HS-5 (cell line): ENCODE measurements around the gene HOXC11.
A peak's percentile ranks its signal among the peaks of the same experiment; 100 is the strongest.

Experiments used
- DNase-seq: peaks from one replicate; pipeline ENCODE4 v3.0.0-alpha.2; 2012; ENCODE audit warnings: low read depth

Gene HOXC11

DNA sequence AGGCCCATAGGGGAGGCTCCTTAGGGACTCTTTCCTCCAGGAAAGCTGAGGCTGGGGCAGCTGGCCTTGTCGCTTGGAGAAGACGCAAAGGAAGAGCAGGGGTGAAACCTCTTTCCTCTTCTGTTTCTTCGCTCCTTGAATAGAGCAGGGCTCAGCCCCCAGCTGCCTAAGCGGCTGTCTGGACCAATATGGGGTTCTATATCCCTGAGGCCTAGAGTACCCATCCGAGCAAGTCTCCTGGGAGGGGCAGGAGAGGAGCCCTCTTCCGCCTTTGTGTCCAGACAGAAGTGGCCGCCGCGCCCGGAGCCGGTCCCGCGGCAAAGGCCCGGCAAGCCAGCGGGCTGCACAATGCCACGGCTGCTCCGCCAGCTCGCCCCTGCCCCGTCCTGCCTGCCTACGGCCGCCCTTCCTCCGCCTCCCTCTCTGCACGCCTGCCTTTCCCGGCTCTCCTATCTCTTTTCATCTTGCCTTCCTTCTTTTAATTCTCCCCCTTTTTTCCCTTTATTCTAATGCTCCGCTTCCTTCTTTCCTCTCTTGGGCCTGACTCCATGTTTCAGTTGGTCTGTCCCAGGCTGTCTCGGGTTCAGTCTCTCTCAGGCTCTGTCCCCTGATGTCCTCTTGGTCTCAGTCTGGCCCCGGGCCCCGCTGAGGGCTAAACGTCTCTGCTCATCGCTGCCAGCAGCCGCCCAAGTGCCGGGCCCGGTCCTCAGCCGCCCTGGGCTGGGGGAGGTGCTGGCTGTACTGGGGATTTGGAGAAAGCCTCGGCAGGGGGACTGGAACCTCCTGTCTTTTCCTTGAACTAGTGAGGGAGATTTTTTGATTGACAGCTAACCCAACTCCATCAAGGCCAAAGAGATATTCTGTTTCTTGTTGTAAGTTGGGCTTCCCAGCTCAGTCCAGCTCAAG, 24.5 kb downstream of the HOXC11 start:
- DNase-seq: no peak

DNA sequence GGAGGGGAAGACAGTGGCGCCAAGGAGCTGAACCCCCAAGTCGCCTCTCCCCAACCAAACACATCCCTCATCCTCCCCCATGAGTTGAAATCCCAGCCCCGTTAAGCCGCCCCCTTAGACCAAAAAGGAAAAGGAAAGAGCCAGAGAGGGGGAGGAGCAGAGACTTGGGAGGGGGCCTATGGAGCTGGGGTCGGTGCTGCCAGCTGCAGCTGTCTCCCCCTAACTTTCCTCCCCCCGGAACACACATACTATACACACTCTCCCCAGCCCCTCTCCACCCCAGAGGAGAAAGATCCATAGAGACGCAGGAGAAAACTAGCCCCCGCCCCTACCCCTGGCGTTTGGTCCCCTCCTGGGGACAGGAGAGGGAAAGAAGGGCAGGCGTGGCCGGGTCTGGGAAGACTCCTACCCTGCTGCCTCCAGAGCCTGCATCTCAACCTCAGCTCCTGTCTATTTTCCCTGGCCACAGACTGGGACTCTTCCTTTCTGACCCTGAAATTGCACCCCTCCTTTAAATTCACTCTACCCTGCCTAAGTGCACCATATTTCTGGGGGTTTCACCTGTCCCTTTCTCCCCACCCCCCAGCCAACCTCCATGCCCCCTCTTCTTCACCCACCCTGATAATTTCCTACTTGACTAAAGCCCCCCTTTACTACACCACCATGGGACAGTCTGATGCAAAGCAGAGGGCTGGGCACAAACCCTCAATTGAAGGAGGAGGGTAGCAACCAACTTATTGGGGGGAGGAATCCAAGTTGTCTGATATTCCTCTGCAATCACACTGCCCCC, 25.4 kb downstream of the HOXC11 start:
- DNase-seq: no peak

DNA sequence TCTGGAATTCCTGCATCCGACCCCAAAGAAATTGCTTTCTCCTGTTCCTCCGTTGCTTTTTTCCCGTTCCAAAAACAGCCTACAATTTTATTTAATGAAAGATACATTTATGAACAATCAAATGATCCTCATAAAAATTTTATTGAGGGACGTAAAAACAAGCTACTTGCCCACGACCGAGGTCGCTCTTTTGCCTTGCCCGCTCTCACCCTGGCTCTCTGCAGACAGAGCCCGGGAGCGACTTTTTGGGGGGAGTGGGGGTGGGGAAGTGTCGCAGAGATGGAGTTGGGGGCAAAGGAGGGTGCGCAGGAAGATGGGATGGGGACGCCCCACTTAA, 25.9 kb downstream of the HOXC11 start:
- DNase-seq: no peak

DNA sequence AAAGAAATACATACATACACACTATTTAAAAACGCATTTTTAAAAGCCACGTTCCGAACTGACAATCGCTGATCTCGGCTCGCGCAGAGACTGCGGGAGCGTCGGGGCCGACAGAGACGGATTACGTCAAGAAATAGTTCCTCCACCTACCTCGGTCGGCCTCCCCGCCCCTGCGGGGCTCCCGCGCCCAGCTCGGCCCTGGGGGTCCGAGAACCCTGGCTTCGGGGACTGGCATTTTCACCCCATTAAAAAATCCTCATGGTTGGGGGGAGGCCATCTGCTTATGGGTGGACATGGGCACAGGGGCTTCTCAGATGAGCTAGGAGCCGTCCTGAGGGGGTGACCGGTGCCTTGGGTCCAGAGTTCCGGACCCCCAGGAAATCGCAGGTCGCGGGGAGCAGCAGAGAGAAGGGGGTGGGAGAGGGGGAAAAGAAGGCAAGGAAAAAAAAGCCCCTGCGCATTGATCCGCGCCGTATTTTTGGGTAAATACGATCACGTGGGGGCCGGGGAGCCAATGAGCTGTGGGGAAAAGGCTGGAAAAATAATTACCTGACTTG, 26.7 kb downstream of the HOXC11 start:
- peak; percentile 78 for DNase-seq

DNA sequence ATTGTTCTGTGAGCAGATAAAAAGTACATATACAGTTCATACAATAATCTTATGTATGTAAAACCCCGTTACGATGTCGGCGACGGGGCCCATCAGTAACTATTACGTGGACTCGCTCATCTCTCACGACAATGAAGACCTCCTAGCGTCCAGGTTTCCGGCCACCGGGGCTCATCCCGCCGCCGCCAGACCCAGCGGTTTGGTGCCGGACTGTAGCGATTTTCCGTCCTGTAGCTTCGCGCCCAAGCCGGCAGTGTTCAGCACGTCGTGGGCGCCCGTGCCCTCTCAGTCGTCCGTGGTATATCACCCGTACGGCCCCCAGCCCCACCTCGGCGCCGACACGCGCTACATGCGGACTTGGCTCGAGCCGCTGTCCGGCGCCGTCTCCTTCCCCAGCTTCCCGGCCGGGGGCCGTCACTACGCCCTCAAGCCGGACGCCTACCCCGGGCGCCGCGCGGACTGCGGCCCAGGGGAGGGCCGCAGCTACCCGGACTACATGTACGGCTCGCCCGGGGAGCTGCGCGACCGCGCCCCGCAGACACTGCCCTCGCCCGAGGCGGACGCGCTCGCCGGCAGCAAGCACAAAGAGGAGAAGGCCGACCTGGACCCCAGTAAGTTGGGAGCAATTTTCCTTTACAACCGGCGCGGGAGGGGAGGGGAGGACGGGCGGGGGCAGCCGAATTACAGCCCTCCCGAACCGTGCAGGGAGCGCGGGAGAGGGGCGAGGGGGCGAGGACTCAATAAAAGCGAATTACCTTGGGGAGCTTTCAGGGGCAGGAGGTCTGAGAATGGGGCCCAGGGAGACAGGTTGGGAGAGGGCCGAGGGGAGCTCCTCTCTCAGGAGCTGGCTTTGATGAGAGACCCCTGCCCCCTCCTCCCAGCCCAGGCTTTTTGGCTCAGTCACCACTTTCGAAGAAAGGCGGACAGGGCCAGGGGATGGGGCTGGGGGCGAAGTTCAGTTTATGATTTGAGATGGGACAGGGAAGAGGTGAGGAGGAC, 27.5 kb downstream of the HOXC11 start, which contains the start of gene HOXC9:
Gene HOXC9 (plus strand): TSS at position 46 of the 999 bp plus-strand sequence. CDS start 28 bp downstream, at position 74.
- no peak for DNase-seq

DNA sequence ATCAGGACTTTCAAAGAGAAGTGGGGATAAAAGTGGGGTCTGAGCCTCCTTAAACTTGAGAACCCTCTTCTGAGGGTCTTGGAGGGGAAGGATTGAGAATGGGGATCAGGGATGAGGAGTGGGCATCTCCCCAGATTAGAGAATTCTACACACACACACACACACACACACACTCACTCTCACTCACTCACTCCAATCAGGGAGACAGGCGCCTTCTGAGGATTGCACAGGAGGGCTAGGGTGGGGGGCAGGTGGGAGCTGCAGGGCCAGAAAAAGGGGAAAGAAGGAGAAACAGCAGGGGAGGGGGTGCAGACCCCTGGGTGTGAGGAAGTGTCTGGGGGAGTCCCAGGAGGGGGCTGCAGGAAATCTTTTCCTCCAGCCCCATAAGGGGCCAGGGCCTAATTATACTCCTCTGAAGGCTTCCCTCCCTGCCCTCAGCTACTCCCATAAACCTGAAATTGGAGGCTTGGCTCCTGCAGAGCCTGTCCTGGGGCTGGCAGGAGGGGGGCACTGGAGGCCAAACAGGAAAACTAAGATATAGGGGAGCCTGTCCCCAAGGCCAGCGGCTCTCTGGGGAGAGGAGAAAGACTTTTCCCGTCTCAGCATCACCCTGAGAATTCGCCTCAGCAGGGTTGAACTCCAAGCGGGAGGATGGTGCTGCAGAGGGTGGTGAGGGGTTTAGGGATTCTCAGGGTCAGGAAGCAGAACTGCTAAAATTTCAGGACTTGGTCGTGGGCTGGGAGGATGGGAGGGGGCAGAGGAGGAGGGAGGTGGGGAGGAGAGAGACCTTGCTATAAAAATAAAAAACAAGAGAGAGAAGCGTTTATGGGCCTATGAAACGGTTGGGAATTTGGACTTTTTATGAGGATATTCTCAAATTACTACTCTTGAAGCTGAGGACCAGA, 28.6 kb downstream of the HOXC11 start:
- DNase-seq: no peak

DNA sequence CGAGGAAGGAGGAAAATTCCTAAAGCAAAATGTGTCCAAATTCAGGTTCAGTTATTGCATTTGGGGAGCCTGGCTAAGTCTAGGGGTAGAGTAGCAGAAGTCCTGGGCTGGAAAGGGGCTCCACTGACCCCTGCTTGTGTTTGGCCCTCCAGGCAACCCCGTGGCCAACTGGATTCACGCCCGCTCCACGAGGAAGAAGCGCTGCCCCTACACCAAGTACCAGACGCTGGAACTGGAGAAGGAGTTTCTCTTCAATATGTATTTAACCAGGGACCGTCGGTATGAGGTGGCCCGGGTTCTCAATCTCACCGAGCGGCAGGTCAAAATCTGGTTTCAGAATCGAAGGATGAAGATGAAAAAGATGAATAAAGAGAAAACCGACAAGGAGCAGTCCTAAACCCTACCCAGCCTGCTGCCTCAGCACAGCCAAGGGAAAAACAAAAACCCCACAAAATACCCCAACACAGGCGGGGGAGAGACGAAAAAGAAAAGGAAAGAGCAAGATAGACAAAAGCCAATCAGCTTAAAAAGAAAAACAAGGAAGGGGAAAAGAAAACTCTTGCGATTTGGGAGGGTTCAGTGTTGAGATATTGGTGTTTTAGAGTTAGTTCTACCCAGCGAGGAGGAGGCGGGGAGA, 29.5 kb downstream of the HOXC11 start:
- DNase-seq: no peak

DNA sequence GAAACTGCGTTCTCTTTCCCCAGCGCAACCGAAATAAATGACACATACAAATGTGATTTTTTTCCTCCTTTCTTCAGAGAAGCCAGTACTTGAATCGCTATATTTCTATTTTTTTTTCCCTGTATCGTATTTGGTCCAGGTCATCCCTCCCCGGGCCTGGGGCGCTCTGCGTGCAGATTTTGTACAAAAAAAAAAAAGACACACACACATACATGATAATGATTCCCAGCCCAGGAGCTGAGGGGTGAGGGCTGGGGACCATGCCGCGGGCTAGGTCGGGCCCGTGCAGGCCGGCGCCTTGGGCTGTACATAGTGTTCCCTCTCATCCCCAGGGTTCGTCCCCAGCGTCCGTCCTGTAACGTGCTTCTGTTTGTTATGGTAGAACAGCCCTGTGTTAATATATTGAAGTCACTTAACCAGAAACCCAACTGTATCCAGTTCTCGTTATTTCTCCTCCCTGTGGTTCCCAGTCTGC, 30.0 kb downstream of the HOXC11 start:
- no peak for DNase-seq

DNA sequence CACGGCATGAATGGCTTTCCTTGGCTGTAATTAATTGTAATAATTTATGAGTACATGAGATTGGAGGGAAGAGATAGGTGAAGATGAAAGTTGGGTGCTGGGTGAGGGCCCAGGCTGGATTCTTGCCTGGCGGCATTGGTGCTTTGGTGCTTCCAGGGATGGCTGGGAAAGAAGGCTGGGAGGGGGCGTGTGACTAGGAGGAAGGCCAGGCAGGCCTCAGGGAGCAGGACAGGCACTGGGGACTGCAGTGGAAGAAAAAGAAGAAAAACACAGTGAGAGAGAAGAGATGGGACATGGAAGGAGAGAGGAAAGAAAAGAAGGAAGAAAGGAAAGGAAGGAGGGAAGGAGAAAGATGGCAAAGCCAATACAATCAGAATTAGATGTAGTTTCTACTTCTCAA, 30.7 kb downstream of the HOXC11 start:
- DNase-seq: no peak

DNA sequence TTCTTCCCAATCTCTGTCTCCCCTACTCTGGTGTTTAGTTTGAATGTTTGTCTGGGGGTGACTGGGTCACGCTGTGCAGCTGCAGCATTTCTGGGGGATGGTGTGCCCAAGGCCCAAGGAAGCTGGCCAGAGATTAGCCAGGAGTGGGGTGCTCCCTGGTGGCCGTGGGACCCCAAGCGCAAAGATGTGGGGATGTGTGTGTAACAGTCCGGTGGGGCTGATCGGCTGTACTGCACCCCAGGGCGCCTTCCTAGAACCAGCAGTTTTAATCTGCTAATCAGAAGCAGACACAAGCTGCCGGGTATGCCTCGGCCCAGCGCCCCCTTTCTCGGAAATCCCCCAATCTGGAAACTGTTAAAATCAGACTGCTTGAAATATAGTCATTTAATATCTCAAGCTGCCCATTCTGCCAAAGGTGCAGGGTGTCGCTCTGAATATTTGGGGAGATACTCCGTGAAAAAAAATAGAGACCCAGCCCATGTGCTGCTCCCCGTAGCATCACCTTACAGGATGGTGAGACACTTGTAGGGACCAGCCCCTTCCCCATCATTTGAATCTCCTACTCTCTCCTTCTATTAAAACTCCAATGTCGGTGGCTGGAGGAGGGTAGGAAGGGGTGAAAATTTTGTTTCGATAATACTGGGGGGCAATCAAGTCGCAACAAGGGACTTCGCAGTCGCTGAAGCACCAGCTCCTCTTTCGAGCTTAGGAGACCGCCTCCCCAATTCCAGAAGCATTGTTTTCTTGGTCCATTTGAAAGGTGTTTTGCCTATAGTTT, 31.3 kb downstream of the HOXC11 start:
- no peak for DNase-seq

DNA sequence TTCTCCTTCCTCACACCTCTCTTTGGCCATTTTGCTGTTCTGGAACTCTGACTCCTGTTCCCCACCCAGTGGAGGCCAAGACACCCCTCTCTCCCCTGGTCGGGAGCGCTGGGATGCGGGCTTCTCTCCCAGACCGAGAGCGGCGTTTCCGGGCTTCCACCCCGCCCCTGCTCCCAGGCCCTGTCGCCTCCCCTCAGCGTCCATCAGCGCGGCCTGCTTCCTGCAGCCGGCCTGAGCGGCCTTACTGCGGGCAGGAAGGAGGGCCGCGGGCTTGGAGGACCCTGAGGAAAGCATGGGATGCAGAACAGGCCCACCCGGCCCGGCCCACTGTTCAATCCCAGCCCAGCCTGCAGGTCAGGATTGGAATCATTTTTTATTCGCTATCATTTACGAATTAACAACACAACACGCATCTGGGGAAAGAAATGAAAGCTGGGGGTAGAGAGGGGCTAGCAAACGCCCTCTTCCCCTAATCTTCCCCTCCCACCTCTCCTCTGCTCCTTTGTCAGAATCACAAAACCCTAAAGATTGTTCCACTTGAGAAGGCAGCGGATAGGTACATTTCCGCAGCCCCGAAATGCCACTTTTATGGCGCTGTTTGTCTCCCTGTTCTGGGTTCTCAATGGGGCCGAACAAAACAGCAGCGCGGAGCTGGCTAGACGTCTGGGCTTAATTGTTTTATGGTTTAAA, 32.1 kb downstream of the HOXC11 start:
- no peak for DNase-seq

DNA sequence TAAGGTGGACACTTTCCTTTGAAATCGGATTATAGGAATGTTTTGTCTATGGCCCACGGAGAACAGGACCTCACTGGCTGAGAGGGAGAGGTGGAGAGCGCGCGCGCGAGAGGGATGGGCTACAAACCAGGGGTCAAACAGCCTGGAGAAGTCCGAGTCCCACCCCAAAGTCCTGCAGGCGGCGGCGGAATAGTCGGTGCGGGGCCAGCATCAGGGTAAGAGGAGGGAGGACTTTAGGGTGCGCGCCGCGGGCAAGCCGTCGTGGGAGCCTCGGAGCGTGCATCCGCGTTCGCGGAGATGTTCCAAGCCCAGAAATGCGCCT, 32.6 kb downstream of the HOXC11 start:
- DNase-seq: no peak

DNA sequence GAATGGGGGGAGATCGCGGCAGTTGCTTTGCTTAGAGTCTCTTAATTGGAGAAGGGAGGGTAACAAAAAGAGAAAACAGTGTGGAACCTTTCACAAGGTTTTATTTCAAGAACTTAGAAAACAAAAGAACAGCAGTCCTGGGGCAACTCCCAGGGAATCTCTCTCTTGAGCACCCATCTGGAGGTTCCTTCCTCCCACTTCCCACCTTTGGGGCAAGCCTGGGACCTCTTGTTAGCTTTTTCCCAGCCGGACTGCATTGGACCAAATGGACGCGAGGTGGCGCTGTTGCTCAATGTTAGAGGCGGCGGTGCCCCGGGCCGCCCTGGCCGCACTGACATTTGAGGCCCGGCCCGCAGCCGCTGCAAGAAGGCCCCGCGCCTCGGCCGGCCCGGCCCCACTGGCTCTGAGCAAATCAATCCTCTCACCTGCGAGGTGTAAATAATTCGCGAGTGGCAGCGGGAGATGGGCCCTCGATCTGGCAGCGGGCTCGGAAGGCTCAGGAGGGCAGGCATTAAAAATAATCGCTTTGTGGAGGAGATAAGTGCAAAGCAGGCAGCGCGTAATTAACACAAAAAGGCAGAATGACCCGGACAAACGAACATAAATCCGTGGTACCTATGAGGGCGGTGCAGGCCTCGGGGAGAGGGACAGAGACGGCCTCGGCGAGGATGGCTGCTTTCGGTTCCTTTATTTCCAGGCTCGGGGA, 33.1 kb downstream of the HOXC11 start:
- DNase-seq: peak; percentile 74

DNA sequence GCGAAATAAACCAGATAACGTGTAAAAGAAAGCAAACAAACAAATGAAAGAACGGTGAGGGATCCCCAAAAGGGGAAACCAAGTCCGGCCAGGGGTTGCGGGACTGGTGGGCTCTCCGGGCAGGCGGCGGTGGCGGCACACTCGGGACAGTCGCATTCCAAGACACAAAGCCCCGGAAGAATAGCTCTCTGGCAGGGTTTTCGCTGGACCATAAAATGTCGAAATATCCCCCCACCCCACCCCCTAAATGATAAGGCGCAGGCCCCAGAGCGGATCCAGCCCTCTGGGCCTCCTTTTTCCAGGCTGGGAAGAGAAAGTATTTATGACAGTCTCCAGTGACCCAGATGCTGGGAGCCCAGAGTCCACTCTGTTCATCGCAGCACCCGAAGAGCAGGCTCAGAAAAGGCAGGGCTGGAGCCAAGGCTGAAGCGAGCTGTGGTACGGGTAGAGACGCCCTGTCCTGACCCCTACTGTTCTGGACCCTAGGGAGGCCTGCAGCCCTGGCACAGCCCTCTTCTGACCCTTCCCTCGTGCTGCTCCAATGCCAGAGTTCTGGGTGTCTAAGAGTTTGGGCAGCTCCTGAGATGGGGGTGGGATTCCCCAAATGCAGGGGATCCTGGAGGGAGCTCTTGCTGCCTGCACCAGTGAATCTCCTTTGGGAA, 33.8 kb downstream of the HOXC11 start:
- DNase-seq: no peak

DNA sequence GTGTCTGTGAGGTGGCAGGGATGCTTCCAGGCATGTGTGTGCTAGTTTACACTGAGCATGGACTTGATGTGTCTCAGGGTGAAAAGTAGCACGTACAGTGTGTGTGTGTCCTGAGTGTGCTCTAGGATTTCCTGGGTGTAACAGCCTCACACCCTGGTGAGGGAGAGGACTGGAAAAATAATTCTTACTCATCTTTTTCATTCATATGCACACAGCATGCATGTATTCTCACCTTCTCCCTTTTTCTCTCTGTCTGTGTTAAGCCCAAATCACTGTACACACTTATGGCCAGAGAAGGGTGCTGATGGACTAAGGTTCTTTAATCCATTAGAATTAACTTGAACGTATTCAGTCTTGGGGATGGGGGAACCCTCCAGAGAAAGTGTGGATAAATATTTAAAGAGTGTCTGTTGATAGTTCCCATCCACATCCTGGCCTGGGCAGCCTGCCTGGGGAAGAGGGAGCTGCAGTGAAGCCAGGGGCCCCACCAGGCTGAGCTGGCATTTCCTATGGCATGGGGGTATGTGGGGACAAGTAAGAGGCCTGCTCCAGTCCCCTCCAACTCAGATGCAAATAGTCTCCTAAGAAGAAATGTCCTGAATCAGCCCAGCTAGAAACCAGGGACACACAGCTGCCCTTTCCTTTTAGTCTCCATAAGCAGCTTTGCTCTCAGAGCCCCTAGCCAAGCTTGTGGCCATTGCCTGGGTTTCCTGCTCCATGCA, 34.8 kb downstream of the HOXC11 start:
- DNase-seq: no peak

DNA sequence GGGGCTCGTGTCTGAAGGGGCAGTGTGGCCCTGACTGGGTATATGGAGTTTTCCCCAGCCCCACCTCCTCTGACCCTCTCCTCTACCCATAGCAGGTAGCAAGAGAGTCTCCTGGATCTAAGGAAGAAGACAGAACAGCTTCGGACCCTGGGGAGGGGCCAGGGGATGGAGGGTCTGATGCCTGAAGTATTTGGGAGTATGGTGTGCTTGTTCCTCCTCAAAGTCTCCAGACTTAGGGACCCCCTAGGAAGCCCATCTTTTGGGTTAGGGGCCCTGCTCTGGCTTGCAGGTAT, 35.3 kb downstream of the HOXC11 start:
- no peak for DNase-seq
